ENCODE data around the gene FAP. TPM values are rescaled to one million over a fixed set of nuclear protein-coding genes. Genes with fewer than 3 reads are reported as not detected.

The FAP gene
- total RNA-seq, 2 donors from 2014 or later, result not detected

Other genes with a start within 250 kb of the FAP start
- 100 to 1,000 TPM in 1 of 2 donors, 10 to 100 TPM in 1; 89.4 to 102 TPM for gene DPP4, start 169.2 kb downstream of the FAP start, total RNA-seq
- gene GCG, start 91.2 kb downstream of the FAP start, total RNA-seq, result not detected
- gene IFIH1, start 75.2 kb upstream of the FAP start, total RNA-seq, result 10 to 100 TPM; 26.7 to 30.9 TPM
- gene GCA, start 100.7 kb upstream of the FAP start, total RNA-seq, result 1 to 10 TPM; 3.4 to 5.8 TPM

Data from natural killer cell treated with Interleukin-12 subunit alpha and Interleukin-12 subunit beta and Interleukin-15 and Interleukin-18, amount 100 ng/mL, for 72 hours (primary cell).